Measurements from ENCODE around the gene MTX1.

DNA sequence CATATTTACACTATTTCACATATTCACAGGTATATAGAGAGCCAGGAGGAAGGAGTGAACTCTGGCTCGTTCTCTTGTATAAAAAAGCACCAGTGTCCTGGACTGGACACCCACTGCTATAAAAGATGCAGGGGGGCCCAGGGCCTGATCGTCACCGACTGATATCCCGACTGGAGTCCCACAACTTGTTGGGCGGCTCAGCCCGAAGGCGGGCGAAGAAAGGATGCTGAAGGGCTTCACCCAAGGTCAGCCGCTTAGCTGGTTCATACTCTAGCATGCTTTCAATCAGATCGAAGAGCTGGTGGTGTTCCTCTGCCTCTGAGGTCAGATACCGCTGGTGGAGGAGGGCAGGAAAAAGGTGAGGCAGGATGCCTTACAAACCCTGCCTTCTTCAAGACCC lies 54.6 kb downstream of the MTX1 start:
- TF ChIP-seq, protein P1, sequence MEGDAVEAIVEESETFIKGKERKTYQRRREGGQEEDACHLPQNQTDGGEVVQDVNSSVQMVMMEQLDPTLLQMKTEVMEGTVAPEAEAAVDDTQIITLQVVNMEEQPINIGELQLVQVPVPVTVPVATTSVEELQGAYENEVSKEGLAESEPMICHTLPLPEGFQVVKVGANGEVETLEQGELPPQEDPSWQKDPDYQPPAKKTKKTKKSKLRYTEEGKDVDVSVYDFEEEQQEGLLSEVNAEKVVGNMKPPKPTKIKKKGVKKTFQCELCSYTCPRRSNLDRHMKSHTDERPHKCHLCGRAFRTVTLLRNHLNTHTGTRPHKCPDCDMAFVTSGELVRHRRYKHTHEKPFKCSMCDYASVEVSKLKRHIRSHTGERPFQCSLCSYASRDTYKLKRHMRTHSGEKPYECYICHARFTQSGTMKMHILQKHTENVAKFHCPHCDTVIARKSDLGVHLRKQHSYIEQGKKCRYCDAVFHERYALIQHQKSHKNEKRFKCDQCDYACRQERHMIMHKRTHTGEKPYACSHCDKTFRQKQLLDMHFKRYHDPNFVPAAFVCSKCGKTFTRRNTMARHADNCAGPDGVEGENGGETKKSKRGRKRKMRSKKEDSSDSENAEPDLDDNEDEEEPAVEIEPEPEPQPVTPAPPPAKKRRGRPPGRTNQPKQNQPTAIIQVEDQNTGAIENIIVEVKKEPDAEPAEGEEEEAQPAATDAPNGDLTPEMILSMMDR (conservative IDR thresholded peaks at IDR 0.05 in 1 of 2, IDR thresholded peaks at IDR 0.05 in 1 of 2; ENCODE audit: low read depth in 1 of 2, low read length in 2 of 2): no peak
- TF ChIP-seq EZH2 (IDR thresholded peaks at IDR 0.05; ENCODE audit: low read length, missing control alignments): no peak
